H1 (cell line): Measurements from ENCODE around the gene ZNF768. TPM values are rescaled to one million over a fixed set of nuclear protein-coding genes. Genes with fewer than 3 reads are reported as not detected.
A peak's percentile ranks its signal among the peaks of the same experiment; 100 is the strongest.

ENCODE experiments used
- CTCF ChIA-PET: fragments of 300-600 bp; sonication (Branson Sonifier 250); formaldehyde crosslinking; loops from one replicate; lab custom pipeline; 2021; ENCODE audit not compliant: partially characterized antibody; lab: Charles Lee
- POLR2A ChIA-PET: fragments of 300-600 bp; sonication (Branson Sonifier 250); formaldehyde crosslinking; loops from one replicate; lab custom pipeline; 2021; ENCODE audit warnings: inconsistent platforms; ENCODE audit not compliant: partially characterized antibody; lab: Charles Lee
- DNase-seq, 2 experiments: peaks; one replicate each; pipeline versions ENCODE4 v3.0.0 to v3.0.0-alpha.2; 2010 to 2022; ENCODE audit warnings: low spot score in 2 of 2, low read depth in 1 of 2, mixed read lengths in 1 of 2
- FAIRE-seq: peaks from 2 replicates; lab custom pipeline; 2011; peaks lifted over from hg19 to GRCh38; lab: Jason Lieb, UNC
- H2AFZ ChIP-seq: 2 replicates; pipeline ENCODE4 v1.8.1; 2012; ENCODE audit warnings: low read length, inconsistent platforms
- H2AK5ac ChIP-seq: 2 replicates; pipeline ENCODE4 v1.6.1; 2013; ENCODE audit warnings: low read depth, low read length
- H2BK120ac ChIP-seq: replicated peaks from 2 replicates; pipeline ENCODE3; 2013; ENCODE audit warnings: low read depth, low read length, inconsistent platforms
- H2BK12ac ChIP-seq: 2 replicates; pipeline ENCODE4 v1.6.1; 2013; ENCODE audit warnings: low read depth, low read length
- H2BK15ac ChIP-seq: 2 replicates; pipeline ENCODE4 v1.6.1; 2013; ENCODE audit warnings: low read length
- H2BK20ac ChIP-seq: 2 replicates; pipeline ENCODE4 v1.6.1; 2013; ENCODE audit warnings: low read length
- H2BK5ac ChIP-seq: 2 replicates; pipeline ENCODE4 v1.6.1; 2013; ENCODE audit warnings: low read depth, low read length
- H3K14ac ChIP-seq: 2 replicates; pipeline ENCODE4 v1.6.1; 2013; ENCODE audit warnings: inconsistent platforms; ENCODE audit not compliant: insufficient read length
- H3K18ac ChIP-seq: 2 replicates; pipeline ENCODE4 v1.6.1; 2013; ENCODE audit warnings: low read length; ENCODE audit errors: extremely low read depth
- H3K23ac ChIP-seq: 2 replicates; pipeline ENCODE4 v1.6.1; 2013; ENCODE audit warnings: inconsistent platforms; ENCODE audit not compliant: insufficient read length
- H3K23me2 ChIP-seq: 2 replicates; pipeline ENCODE4 v1.6.1; 2013; ENCODE audit warnings: low read depth, low read length
- H3K27ac ChIP-seq: 2 replicates; pipeline ENCODE4 v1.6.1; 2011; ENCODE audit warnings: low read depth, low read length, inconsistent platforms
- H3K27me3 ChIP-seq, 4 experiments: replicated peaks in 1 of 4; 1 replicate in 1 of 4; 2 replicates in 3 of 4; pipeline versions ENCODE4 v1.6.1 to v1.8.1; 2011 to 2013; ENCODE audit warnings: low read length in 3 of 4, mild to moderate bottlenecking in 3 of 4, inconsistent platforms in 2 of 4, mixed read lengths in 2 of 4, moderate library complexity in 1 of 4; ENCODE audit not compliant: control insufficient read depth in 3 of 4, insufficient read depth in 3 of 4; ENCODE audit errors: extremely low read depth in 1 of 4
- H3K36me3 ChIP-seq, 4 experiments: 2 replicates each; pipeline versions ENCODE4 v1.6.1 to v1.8.1; 2011 to 2013; ENCODE audit warnings: mild to moderate bottlenecking in 4 of 4, low read length in 3 of 4, moderate library complexity in 2 of 4, control low read depth in 1 of 4, inconsistent platforms in 1 of 4; ENCODE audit not compliant: insufficient read depth in 4 of 4, control insufficient read depth in 2 of 4
- H3K4ac ChIP-seq: replicated peaks from 2 replicates; pipeline ENCODE3; 2013; ENCODE audit warnings: low read length, low read depth, mixed read lengths, inconsistent platforms; ENCODE audit not compliant: insufficient read length
- H3K4me1 ChIP-seq, 4 experiments: replicated peaks in 1 of 4; 1 replicate in 1 of 4; 2 replicates in 3 of 4; pipeline versions ENCODE4 v1.6.1 to v1.8.1; 2011 to 2013; ENCODE audit warnings: low read length in 3 of 4, inconsistent platforms in 2 of 4, mixed read lengths in 1 of 4; ENCODE audit not compliant: insufficient read depth in 4 of 4, control insufficient read depth in 3 of 4
- H3K4me2 ChIP-seq, 2 experiments: 2 replicates each; pipeline versions ENCODE4 v1.6.1 to v1.8.1; 2011 to 2013; ENCODE audit warnings: low read depth in 2 of 2, low read length in 2 of 2, control low read depth in 1 of 2, inconsistent platforms in 1 of 2, mild to moderate bottlenecking in 1 of 2; ENCODE audit not compliant: insufficient read depth in 1 of 2
- H3K4me3 ChIP-seq, 4 experiments: fragments of 200-600, 300-600 bp in 1 of 4; sonication (generic), shearing (Covaris generic), sonication (Bioruptor Twin) in 1 of 4; 2 replicates each; pipeline versions ENCODE4 v1.5.1 to v1.8.1; 2011 to 2016; ENCODE audit warnings: low read length in 4 of 4, low read depth in 3 of 4, control low read depth in 2 of 4, inconsistent platforms in 2 of 4, mild to moderate bottlenecking in 2 of 4, mixed read lengths in 1 of 4, moderate library complexity in 1 of 4; ENCODE audit not compliant: insufficient read depth in 2 of 4; ENCODE audit errors: extremely low read depth in 1 of 4
- H3K56ac ChIP-seq: replicated peaks from 2 replicates; pipeline ENCODE3; 2013; ENCODE audit warnings: low read depth, mild to moderate bottlenecking, mixed read lengths, low read length, inconsistent platforms; ENCODE audit not compliant: insufficient read length
- H3K79me1 ChIP-seq: 2 replicates; pipeline ENCODE4 v1.6.1; 2013; ENCODE audit warnings: low read depth, low read length, control low read depth
- H3K79me2 ChIP-seq, 2 experiments: 2 replicates each; pipeline versions ENCODE4 v1.6.1 to v1.8.1; 2012 to 2013; ENCODE audit warnings: low read length in 2 of 2, mild to moderate bottlenecking in 2 of 2, inconsistent platforms in 1 of 2; ENCODE audit not compliant: insufficient read depth in 2 of 2, control insufficient read depth in 1 of 2
- H3K9ac ChIP-seq, 4 experiments: replicated peaks in 1 of 4; 1 replicate in 1 of 4; 2 replicates in 3 of 4; pipeline versions ENCODE4 v1.6.1 to v1.8.1; 2011 to 2013; ENCODE audit warnings: low read depth in 3 of 4, low read length in 3 of 4, control low read depth in 2 of 4, mild to moderate bottlenecking in 2 of 4, moderate library complexity in 2 of 4, inconsistent platforms in 1 of 4; ENCODE audit errors: extremely low read depth in 1 of 4
- H3K9me3 ChIP-seq, 2 experiments: 2 replicates each; pipeline versions ENCODE4 v1.6.1 to v1.8.1; 2012 to 2013; ENCODE audit warnings: mild to moderate bottlenecking in 2 of 2, moderate library complexity in 2 of 2, control low read depth in 1 of 2, inconsistent platforms in 1 of 2, low read depth in 1 of 2, low read length in 1 of 2, mixed read lengths in 1 of 2; ENCODE audit not compliant: insufficient read depth in 2 of 2
- H4K20me1 ChIP-seq, 2 experiments: replicated peaks in 1 of 2; 2 replicates each; pipeline versions ENCODE3 to v1.8.1; 2011 to 2013; ENCODE audit warnings: inconsistent platforms in 2 of 2, low read length in 2 of 2, mild to moderate bottlenecking in 1 of 2; ENCODE audit not compliant: insufficient read depth in 2 of 2, control insufficient read depth in 1 of 2
- H4K5ac ChIP-seq: 2 replicates; pipeline ENCODE4 v1.6.1; 2013; ENCODE audit warnings: low read length, low read depth, mixed read lengths, inconsistent platforms; ENCODE audit not compliant: insufficient read length
- H4K8ac ChIP-seq: 2 replicates; pipeline ENCODE4 v1.8.0; 2013; ENCODE audit warnings: mild to moderate bottlenecking, moderate library complexity, low read length, inconsistent platforms; ENCODE audit not compliant: insufficient read depth; ENCODE audit errors: extremely low read depth
- H4K91ac ChIP-seq: replicated peaks from 2 replicates; pipeline ENCODE3; 2013; ENCODE audit warnings: low read length, mixed read lengths, inconsistent platforms; ENCODE audit not compliant: insufficient read length
- CREB1 ChIP-seq: IDR thresholded peaks from 2 replicates; pipeline ENCODE4 v1.6.1; 2012; ENCODE audit warnings: inconsistent platforms
- NRF1 ChIP-seq: IDR thresholded peaks from 2 replicates; pipeline ENCODE4 v1.6.1; 2011; ENCODE audit warnings: mild to moderate bottlenecking, low read depth, low read length, improper control_type of control experiment
- RAD21 ChIP-seq, 2 experiments: IDR thresholded peaks in 1 of 2; conservative IDR thresholded peaks in 1 of 2; 2 replicates each; pipeline ENCODE4 v1.6.1; 2011; ENCODE audit warnings: low read depth in 2 of 2, low read length in 2 of 2, improper control_type of control experiment in 1 of 2, inconsistent platforms in 1 of 2, mild to moderate bottlenecking in 1 of 2, moderate library complexity in 1 of 2
- SIX5 ChIP-seq: IDR thresholded peaks from 2 replicates; pipeline ENCODE4 v1.6.1; 2011; ENCODE audit warnings: mild to moderate bottlenecking, low read depth, low read length
- TAF1 ChIP-seq: IDR thresholded peaks from 2 replicates; pipeline ENCODE4 v1.6.1; 2011; ENCODE audit warnings: mild to moderate bottlenecking, low read depth, low read length
- USF2 ChIP-seq: IDR thresholded peaks from 2 replicates; pipeline ENCODE4 v1.6.1; 2011; ENCODE audit warnings: low read length, improper control_type of control experiment
- WGBS, 2 experiments: shearing (Covaris generic) in 1 of 2; methylation state at CpG; one replicate each; pipeline versions ENCODE4 v1.1.6 to v1.1.7; 2013 to 2015; ENCODE audit warnings: low lambda C conversion rate in 2 of 2, mixed read lengths in 2 of 2, inconsistent platforms in 1 of 2, low coverage in 1 of 2, missing lambda C conversion rate in 1 of 2; ENCODE audit not compliant: insufficient replicate concordance in 2 of 2, insufficient coverage in 1 of 2, insufficient read length in 1 of 2; ENCODE audit errors: extremely low coverage in 1 of 2, missing lambda C conversion rate in 1 of 2; 5-methylcytosine and 5-hydroxymethylcytosine counted together
- polyA plus RNA-seq, 7 experiments: library from polyadenylated mRNA; depleted of rRNA in 3 of 7; stranded (reverse) in 5 of 7; unstranded in 2 of 7; fragments of >200 nt in 5 of 7; fragments of 200-250 nt in 2 of 7; gene quantifications; 1 replicate in 5 of 7; 2 replicates in 1 of 7; 4 replicates in 1 of 7; pipeline versions ENCODE4 v1.2.1 to v1.2.3, GENCODE V29; 2011 to 2013; ENCODE audit warnings: missing spikeins in 2 of 7, mixed read lengths in 2 of 7
- total RNA-seq: library from RNA; stranded (reverse); fragmentation: NEBNext Ultra II Directional; extraction: Animal tissue kit (Norgen Biotek cat#: 25700); gene quantifications from 2 replicates; pipeline ENCODE4 v1.2.1, GENCODE V29; 2021
- TF ChIP-seq, protein P1 (sequence below): IDR thresholded peaks from 2 replicates; pipeline ENCODE4 v1.6.1; 2012; ENCODE audit warnings: low read length, inconsistent platforms

ZNF768 gene
- total and polyA plus RNA-seq, 2 of the 8 experiments (the other 6 are each of a cell fraction or from before 2014, with no cell fraction given), result 36.1 to 47.7 TPM

DNA sequence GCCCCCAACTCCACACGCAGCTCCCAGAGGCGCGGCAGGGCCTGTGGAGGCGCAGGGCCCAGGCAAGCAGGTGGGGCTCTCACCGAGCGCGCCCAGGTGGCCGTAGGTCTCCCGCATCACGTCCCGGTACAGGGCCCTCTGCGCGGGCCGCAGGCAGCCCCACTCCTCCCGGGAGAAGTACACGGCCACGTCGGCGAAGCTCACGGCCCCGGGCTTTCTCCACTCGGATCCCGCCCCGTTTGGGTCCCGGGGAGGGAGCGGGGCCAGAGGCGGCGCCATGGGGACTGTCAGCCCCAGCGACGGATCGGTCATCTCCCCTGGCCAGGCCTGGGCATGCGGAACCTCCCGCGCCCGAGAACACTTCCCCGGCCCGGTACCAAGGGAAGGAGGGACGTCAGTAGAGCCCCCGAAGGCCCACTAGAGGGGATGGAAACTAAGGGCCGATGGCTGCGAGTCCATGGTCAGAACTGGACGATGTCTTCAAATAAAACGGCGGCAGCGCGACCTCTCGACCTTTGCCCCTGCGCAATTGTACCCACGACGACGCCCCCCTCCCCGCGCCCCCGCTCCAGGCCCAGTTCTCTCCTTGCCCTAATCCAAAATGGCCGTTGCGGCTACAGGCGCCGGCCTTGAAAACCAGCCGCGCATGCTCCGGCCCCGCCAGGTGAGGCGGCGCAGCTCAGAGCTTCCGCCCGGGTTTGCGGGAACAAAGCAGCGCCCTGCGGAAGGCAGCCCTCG is 8.2 kb upstream of the ZNF768 start, which contains the start of gene ZNF747:
Gene ZNF747 (minus strand): TSS at position 491 of the 738 bp plus-strand sequence. CDS start 179 bp downstream, at position 312.
- Histone ChIP-seq H3K56ac (peak within 1 kb of the TSS; percentile 94), H4K8ac (peak within 1 kb of the TSS; percentile 63), H4K91ac (peak within 1 kb of the TSS; percentile 85), H3K27ac (peak within 1 kb of the TSS; percentile 94), H3K23ac (no peak within 1 kb of the TSS), H4K20me1 (peaks cover 0 to 5% of the 10 kb centered on the region in 2 experiments), H4K5ac (peak within 1 kb of the TSS; percentile 84), H2AK5ac (peak within 1 kb of the TSS; percentile 11), H3K4me1 (peaks cover 0 to 8% (median 3%) of the 10 kb centered on the region in 4 experiments; a peak in 3 of 7 replicates), H3K27me3 (no peaks in the 10 kb centered on the region), H3K36me3 (peaks cover 0 to 8% (median 2%) of the 10 kb centered on the region in 4 experiments; a peak in 2 of 8 replicates), H3K18ac (peak within 1 kb of the TSS; percentile 95), H2BK120ac (peak within 1 kb of the TSS; percentile 17), H3K4me2 (peak within 1 kb of the TSS; percentile 58 to 86), H3K9ac (peak within 1 kb of the TSS; percentile 84 to 94 (median 88)), H2AFZ (peak within 1 kb of the TSS; percentile 11; the same call in 1 of the 2 replicates), H2BK5ac (peak within 1 kb of the TSS; percentile 94), H2BK15ac (0 out of 2 replicates have a peak within 1 kb of the TSS, but pooled peaks have one; percentile 83), H3K23me2 (peaks cover 7% of the 10 kb centered on the region), H3K4me3 (peak within 1 kb of the TSS; percentile 61 to 85 (median 70)), H3K4ac (peak within 1 kb of the TSS; percentile 78), H3K9me3 (no peaks in the 10 kb centered on the region), H2BK20ac (no peak within 1 kb of the TSS), H3K79me1 (peaks cover 2% of the 10 kb centered on the region), H3K14ac (no peak within 1 kb of the TSS), H3K79me2 (peaks cover 0 to 4% of the 10 kb centered on the region in 2 experiments; a peak in 1 of 4 replicates), H2BK12ac (peak within 1 kb of the TSS; percentile 85)
- POLR2A ChIA-PET, result interaction anchor here (0.6 to 5.3 kb wide), 28 partner anchors 9 to 180 kb away, joined by 3 to 121 read pairs (median 7); partner anchors contain the start of genes CD2BP2, DCTPP1, SEPHS2 and ZNF688
- WGBS, 2 experiments, result 2% methylated on average over 60 of the region's 70 CpGs; no CpG with 5 or more reads in 1 of the 2 experiments
- CTCF ChIA-PET, result interaction anchor here (0.8 to 4.4 kb wide), 21 partner anchors 10 to 125 kb away, joined by 3 to 28 read pairs (median 6); partner anchors contain the start of genes DCTPP1, ZNF689 and ZNF764
- DNase-seq (peak; percentile 70 to 91), FAIRE-seq (no peak)
- TF ChIP-seq USF2, result no peak
- TF ChIP-seq, protein P1, sequence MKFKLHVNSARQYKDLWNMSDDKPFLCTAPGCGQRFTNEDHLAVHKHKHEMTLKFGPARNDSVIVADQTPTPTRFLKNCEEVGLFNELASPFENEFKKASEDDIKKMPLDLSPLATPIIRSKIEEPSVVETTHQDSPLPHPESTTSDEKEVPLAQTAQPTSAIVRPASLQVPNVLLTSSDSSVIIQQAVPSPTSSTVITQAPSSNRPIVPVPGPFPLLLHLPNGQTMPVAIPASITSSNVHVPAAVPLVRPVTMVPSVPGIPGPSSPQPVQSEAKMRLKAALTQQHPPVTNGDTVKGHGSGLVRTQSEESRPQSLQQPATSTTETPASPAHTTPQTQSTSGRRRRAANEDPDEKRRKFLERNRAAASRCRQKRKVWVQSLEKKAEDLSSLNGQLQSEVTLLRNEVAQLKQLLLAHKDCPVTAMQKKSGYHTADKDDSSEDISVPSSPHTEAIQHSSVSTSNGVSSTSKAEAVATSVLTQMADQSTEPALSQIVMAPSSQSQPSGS, result no peak
- TF ChIP-seq SIX5, result peak; percentile 45; the same call in 1 of the 2 replicates
- TF ChIP-seq TAF1, result peak; percentile 59
- TF ChIP-seq NRF1, result peak; percentile 80
- TF ChIP-seq CREB1, result peak; percentile 85
- 0 out of 4 replicates have a peak, but pooled peaks of 1 of the 2 experiments have one; percentile 9 for TF ChIP-seq RAD21 (IDR thresholded peaks at IDR 0.05 in 1 of 2, conservative IDR thresholded peaks at IDR 0.05 in 1 of 2; ENCODE audit: low read depth in 2 of 2, low read length in 2 of 2)
